ENCODE data around the gene TRIOBP.

The TRIOBP gene

DNA sequence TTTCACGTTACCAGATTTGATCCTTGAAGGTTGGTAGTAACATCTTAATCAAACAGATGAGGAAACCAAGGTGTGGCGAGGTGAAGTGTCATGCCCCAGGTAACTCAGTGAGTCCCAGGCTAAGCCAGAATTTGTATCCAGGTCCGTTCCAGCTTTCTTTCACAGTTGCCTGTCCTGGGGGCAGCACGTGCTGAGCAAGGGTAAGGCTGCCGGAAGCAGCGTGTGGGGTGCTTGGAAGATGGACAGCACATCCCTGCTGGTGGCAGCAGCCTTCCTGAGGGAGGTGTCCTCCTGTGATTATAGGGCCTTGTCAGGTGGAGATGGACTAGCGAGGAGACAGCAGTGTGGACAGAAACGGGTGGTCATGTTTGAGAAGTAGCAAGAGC, 50.9 kb downstream of the TRIOBP start:
- no peak for DNase-seq (ENCODE audit: low read depth in 2 of 2, low spot score in 1 of 2)

DNA sequence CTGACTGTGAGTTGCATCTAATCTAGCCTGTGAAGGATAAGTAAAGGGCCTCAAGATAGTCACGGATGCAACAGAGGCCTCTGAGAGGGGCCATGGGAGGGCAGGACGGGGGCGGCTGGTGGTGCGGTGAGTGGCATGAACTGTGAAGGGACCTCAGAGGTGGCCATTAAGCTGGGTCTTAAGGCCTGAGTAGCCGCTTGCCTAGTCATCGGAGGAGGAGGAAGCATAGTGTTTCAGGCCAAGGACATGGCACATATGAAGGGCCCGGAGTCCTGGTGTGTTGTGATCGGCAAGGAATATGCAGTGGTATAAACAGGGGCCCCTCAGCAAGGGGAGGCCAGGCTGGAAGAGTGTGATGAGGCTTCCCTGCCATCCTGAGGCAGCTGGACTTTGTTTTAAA, 51.8 kb downstream of the TRIOBP start:
- no peak for DNase-seq (ENCODE audit: low read depth in 2 of 2, low spot score in 1 of 2)

GRCh38 chr22:37749226-37749625, 52.4 kb downstream of the TRIOBP start:
- DNase-seq (ENCODE audit: low read depth in 2 of 2, low spot score in 1 of 2) = no peak

GRCh38 chr22:37749831-37750595, 53.2 kb downstream of the TRIOBP start:
- DNase-seq (ENCODE audit: low read depth in 2 of 2, low spot score in 1 of 2) = no peak

GRCh38 chr22:37750596-37751162, 53.8 kb downstream of the TRIOBP start:
- DNase-seq (ENCODE audit: low read depth in 2 of 2, low spot score in 1 of 2) = no peak

DNA sequence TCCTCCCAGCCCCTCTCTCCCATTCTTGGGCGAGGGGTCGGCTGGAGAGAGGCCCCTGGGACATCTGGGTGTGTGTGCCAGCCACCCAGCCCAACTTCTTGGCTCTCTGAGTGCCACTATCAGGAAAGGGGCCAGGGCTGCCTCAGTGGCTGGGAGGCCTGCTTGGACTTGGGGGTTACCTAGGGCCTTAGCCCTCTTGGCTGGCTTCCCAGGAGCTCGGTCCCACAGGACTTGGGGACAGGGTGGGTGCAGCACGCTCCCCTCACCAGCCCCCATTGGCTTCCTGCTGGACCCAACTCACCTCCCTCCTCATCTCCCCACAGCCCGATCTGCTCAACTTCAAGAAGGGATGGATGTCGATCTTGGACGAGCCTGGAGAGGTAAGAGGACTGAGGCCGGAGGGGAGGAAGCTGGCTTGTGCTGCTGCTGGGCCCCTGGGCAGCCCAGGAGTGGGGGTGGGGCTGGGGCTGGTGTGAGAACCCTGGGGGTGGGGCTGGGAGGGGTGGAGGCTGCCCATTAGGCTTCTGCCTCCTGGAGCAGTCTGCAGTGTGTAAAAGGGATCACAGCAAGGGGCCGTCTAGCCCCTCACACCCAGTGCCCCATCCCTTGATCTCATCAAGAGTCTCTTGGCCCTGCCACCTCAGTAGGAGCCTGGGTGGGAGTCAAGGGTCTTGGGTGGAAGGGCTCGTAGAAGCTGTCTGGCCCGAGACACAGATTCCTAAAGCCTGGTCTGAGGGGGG, 54.8 kb downstream of the TRIOBP start:
- DNase-seq (ENCODE audit: low read depth in 2 of 2, low spot score in 1 of 2) = no peak

DNA sequence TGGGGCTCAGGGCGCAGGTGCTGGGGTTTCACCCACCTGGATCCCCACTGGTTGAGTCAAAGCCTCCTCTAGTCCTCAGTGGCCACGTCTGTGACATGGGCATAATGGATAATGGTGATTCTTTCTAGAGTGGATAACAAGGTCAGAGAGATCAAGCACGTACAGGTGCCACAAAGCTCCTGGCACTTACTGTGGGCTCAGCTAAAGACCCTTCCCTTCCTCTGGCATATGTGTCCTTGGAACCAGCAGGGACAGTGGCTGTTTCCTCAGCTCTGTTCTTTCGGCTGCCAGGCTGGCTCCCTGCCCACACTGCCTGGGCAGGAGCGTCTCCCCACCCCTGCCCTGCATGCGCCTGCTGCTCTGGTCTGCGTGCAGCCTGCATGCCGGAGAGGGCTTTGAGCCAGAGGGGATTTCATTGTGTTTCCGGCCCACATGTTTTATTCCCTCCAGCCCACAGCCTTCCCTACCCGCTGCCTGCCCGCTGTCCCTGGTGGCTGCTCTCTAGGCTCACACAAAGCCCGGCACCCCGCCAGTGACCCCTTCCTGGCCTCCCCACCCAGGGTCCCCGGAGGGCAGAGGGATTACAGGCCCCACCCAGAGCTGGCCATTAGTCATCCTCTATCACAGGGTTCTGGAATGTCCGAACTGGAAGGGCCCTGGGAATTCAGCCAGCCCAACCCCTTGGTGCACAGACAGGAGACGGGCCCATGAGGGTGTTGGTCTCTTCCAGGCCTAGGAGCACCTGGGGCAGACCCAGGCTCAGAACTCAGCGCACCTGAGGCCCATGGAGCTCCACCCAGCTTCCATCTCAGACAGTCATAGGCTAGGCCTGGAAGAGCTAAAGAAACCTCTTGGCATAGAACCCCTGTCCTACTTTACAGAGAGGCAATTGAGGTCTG, 55.6 kb downstream of the TRIOBP start:
- no peak for DNase-seq (ENCODE audit: low read depth in 2 of 2, low spot score in 1 of 2)

- no peak for DNase-seq (ENCODE audit: low read depth in 2 of 2, low spot score in 1 of 2)
Measured at GRCh38 chr22:37753746-37754145, 56.9 kb downstream of the TRIOBP start.

- DNase-seq (ENCODE audit: low read depth in 2 of 2, low spot score in 1 of 2) = no peak
Measured at GRCh38 chr22:37757663-37758062, 60.8 kb downstream of the TRIOBP start.

- no peak for DNase-seq (ENCODE audit: low read depth in 2 of 2, low spot score in 1 of 2)
Measured at GRCh38 chr22:37758694-37759093, 61.8 kb downstream of the TRIOBP start.

DNA sequence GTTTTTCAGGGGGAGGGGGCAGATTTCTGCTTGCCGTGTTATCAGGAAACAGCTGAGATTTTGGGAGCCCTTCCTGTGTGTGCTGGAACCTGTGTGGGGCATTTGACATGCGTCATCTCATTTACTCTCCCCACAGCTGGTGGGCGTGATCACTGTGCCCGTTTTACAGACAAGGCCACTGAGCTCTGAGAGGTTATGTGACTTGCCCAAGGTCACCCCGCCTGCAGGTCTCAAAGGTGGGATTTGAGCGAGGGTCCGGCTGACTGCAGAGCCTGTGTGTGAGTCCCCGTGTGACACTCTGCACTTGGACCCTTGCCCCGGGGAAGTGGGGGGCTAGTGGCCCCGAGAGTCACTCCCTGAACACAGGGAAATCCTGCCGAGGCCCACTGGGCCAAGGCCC, 62.4 kb downstream of the TRIOBP start:
- DNase-seq (ENCODE audit: low read depth in 2 of 2, low spot score in 1 of 2) = no peak

DNA sequence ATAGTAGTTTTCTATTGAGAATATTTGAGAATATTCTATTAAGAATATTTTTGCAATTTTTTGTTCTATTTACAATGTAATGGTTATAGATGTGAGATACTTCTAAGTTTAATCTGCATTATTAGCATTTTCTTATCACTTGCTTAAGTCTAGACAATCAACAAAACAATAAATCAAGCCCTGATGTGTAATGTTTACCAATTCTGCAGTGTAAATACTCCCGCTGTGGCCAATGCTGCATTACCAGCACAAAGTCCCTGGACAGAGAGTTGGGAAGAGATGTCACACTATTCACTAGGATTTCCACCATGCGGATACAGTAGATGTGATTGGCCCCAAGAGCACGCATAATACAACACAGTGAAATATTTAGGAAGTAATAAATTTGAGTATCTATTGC, 63.3 kb downstream of the TRIOBP start:
- DNase-seq (ENCODE audit: low read depth in 2 of 2, low spot score in 1 of 2) = no peak

DNA sequence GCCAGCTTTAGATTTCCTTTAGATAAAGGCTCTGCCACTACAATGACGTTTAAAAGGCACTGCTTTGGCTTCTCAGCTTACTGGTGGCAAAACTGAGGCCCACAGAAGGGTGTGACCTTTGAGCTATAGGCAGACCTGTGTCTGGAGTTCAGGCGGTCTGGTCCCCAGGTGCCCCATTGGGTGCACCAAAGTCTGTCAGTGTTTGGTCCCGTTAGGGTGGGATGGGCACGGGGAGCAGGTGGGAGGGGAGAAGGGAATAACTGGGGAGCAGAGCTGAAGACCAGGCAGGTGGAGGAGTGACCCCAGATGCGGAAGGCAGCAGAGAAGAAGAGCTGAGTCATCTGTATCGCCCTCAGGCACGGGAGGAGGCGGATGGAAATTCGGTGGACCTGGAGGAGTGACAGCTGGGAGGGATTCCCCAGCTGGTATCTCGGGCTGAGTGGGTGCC, 65.6 kb downstream of the TRIOBP start:
- DNase-seq (ENCODE audit: low read depth in 2 of 2, low spot score in 1 of 2) = no peak

- no peak for DNase-seq (ENCODE audit: low read depth in 2 of 2, low spot score in 1 of 2)
Measured at GRCh38 chr22:37763012-37763411, 66.2 kb downstream of the TRIOBP start.

- no peak for DNase-seq (ENCODE audit: low read depth in 2 of 2, low spot score in 1 of 2)
Measured at GRCh38 chr22:37763652-37764051, 66.8 kb downstream of the TRIOBP start.

GRCh38 chr22:37764622-37765021, 67.8 kb downstream of the TRIOBP start:
- no peak for DNase-seq (ENCODE audit: low read depth in 2 of 2, low spot score in 1 of 2)

- no peak for DNase-seq (ENCODE audit: low read depth in 2 of 2, low spot score in 1 of 2)
Measured at GRCh38 chr22:37765498-37765897, 68.7 kb downstream of the TRIOBP start.

GRCh38 chr22:37765953-37766576, 69.2 kb downstream of the TRIOBP start:
- no peak for DNase-seq (ENCODE audit: low read depth in 2 of 2, low spot score in 1 of 2)

GRCh38 chr22:37768273-37768672, 71.4 kb downstream of the TRIOBP start:
- no peak for DNase-seq (ENCODE audit: low read depth in 2 of 2, low spot score in 1 of 2)

DNA sequence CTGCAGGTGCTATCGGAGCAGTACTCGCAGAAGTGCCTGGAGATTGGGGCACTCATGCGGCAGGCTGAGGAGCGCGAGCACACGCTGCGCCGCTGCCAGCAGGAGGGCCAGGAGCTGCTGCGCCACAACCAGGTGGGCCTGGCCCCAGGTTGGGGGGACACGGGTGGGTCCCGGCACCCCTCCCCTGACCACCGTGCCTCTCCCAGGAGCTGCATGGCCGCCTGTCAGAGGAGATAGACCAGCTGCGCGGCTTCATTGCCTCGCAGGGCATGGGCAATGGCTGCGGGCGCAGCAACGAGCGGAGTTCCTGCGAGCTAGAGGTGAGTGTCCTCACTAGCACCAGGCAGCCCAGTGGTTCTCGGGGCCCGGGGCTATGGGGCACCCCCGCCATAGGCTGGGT, 72.2 kb downstream of the TRIOBP start:
- no peak for DNase-seq (ENCODE audit: low read depth in 2 of 2, low spot score in 1 of 2)

DNA sequence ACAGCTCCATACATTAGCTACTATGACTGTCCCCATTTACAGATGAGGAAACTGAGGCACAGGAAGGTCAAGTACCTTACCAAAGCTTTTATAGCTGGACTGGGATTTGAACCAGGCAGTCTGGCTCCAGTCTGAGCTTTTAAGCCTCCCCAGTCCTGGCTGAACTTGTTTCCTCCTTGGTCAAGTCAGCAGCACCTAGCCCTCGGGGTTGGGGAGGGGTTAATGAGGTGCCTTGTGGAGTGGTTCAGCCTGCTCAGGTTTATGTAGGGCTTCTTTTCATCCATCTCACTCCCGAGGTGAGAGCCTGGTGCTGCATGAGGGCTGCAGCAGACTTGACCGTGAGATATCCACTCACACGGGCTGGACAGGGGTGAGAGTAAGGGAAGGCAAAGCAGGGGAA, 74.2 kb downstream of the TRIOBP start:
- DNase-seq (ENCODE audit: low read depth in 2 of 2, low spot score in 1 of 2) = no peak
